Stimulated activated CD8-positive, alpha-beta memory T cell treated with anti-CD3 and anti-CD28 coated beads, Interleukin-7, amount 100 ng/mL, for 1 hour (primary cell): Measurements from ENCODE around the gene FBXL16.

Experiments used
- DNase-seq, 2 donors: peaks; one replicate each; pipeline ENCODE4 v3.0.0-alpha.2; 2020; ENCODE audit warnings: low read depth in 2 of 2

FBXL16 gene

DNA sequence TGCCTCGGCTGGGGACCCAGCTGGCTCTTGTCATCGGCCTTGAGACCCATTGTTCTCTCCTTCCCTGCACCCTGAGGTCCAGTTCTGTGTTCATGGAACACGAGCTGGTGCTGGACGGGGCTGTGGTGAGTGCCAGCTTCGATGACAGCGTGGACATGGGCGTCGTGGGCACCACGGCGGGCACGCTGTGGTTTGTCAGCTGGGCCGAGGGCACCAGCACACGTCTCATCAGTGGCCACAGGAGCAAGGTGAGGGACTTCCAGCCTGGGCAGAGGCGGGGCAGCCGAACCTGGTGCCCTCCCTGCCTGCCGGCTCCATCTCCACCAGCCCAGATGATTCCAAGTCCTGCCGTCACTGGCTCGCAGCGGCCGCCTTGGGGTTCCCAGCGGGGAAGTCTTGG is 43.0 kb downstream of the FBXL16 start:
- no peak for DNase-seq

DNA sequence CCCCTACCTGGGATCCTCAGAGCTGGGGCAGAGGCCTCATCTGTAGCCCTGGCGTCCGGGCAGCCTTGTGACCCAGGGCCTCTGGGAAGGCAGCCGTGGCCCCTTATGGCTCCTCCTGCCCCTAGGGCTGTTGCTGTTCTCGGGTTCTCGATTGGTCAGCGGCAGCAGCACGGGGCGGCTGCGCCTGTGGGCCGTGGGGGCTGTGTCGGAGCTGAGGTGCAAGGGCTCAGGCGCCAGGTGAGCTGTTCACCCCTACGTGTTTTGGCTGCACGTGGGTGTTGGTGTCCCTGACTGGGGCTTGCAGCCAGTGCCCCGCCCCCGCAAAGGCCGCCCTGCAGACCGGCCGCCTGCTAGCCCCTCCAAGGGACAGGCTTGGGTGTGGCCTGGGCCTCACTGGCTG is 43.5 kb downstream of the FBXL16 start:
- DNase-seq: no peak

DNA sequence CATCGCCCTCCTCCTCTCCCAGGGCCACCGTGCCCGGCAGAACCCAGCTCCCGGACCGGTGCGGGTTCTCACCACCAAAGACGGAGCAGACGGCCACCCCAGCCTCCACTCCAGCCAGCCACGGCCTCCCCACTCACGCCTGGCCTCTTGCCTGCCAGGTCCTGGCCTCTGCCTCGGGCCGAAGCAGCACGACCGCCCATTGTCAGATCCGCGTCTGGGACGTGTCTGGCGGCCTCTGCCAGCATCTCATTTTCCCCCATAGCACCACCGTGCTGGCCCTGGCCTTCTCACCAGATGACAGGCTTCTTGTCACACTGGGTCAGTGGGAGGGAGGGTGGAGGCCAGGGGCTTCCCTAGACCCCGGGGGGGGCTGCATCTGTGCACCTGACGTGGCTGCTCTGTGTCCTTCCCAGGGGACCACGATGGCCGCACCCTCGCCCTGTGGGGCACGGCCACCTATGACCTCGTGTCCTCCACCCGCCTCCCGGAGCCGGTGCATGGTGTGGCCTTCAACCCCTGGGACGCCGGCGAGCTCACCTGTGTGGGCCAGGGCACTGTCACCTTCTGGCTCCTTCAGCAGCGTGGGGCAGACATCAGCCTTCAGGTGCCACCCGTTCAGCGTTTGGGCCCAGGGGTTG is 44.3 kb downstream of the FBXL16 start:
- no peak for DNase-seq

DNA sequence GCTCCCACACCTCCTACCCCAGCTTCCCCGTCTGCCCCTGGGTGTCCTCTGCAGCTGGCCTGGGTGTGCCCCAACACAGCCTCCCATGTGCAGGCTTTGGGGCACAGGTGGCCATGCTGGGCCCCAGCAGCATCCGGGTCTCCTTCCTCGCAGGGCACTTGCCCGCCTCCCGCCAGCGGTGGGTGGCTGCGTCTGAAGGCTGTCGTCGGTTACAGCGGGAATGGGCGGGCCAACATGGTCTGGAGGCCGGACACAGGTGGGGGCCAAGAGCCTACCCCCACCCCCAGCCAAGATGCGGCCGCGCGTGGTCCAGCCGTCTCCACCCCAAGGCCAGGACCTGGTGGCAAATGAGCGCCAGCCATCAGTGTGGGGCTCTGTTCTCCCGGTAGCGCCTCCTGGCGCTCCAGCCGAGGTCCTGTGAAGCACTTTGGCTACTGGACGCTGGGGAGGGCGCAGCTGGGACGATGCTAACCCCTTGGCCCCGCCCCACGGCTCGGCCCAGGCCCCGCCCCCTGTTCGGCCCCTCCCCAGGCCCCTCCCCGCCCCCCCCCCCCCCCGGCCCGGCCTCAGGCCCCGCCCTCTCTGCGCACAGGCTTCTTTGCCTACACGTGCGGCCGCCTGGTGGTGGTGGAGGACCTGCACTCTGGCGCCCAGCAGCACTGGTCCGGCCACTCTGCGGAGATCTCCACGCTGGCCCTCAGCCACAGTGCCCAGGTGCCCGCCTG is 45.0 kb downstream of the FBXL16 start:
- peak in 1 of 2 donors; percentile 43 for DNase-seq

DNA sequence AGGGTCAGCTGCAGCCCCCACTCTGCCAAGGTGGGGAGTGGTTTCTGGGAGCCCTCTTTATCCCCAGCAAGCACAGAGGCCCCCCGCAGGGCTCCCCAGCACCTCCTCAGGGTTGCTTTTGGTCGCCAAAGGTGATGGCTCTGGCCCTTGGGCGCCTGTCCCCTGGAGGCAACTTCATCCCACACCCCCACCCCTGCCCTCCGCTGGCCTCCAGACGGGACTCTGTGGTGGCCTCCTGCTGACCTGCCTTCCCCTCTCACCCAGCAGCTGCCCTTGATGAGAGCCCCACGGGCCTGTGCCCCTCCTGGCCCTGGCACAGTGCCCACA is 45.5 kb downstream of the FBXL16 start:
- no peak for DNase-seq

DNA sequence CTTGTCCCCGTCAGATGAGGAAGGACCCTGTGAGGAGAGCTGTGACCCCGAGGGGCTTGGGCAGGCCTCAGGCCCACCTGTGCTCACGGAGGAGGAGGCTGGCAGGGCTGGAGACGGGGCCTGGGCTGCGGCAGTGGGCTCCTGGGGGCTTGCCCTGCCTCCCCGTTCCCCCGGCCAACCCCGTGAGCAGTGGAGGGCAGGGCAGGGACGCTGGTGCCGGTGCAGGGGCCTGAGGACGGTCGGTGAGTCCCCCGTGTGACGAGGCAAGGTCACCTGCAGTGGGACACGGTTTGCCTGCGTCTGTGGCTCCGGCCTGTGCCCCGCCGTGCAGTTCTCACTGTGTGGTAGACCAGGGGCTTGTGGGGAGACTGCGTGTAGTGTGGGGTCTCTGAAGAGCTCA is 46.0 kb downstream of the FBXL16 start:
- no peak for DNase-seq

DNA sequence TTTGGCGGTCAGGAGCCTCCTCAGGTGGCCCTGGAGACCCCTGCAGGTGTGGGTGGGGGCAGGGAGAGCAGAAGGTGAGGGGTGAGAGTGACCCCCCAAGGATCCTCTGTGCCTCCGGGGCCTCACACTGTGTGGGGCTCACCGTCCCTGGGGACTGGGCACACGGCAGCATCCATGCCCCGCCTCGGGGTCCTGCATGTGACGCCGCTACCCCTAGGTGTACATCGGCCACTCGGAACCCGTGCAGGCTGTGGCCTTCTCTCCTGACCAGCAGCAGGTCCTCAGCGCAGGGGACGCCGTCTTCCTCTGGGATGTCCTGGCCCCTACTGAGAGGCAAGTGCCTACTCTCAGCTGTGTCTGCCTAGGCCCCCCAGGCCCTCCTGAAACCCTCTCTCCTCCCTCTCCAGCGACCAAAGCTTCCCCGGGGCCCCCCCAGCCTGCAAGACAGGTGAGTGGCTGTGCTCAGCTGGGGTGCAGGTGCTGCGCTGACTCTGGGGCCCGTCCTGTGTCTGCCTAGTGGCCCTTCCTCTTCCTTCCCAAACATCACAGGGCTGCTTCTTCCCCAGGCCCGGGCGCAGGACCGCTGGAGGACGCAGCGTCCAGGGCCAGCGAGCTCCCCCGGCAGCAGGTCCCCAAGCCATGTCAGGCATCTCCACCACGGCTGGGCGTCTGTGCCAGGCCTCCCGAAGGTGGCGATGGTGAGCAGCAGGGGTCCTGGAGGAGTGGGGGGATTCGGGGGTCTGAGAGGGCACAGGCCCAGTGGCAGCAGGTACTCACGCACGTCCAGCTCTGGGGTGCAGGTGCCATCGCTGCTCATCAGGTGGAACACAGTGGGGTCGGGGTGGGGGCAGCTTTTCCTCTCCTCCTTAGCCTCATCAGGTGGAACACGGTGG is 46.7 kb downstream of the FBXL16 start:
- DNase-seq: no peak

DNA sequence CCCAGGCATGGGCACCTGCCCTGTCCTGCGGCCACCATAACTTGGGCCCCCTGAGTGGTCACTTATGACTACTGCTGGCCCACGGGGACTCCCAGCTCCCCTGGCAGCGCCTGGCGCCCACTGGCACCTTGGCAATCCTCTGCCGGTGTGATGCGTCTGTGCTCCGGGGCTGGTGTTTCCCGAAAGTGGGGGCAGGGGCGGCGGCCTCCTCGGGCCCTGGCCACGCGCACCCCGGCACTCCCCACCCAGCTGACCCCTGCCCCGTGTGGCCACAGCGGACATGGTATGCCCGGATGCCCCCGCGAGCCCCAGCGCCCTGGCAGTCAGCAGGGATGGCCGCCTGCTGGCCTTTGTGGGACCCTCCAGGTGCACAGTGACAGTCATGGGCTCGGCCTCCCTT is 48.1 kb downstream of the FBXL16 start:
- no peak for DNase-seq

DNA sequence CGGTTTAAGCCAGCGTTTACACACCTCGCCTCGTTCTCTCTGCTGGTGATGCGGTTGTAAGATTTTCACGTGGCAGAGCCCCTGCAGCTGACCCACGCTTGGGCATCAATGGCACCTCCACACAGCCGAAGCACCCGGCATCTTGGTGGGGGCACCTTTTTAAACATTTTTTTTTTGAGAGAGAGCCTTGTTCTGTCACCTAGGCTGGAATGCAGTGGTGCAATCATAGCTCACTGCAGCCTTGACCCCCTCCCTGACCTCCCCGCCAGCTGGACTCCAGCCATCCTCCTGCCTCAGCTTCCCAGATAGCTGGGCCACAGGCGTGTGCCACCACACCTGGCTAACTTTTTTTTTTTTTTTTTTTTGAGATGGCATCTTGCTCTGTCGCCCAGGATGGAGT is 51.6 kb downstream of the FBXL16 start:
- DNase-seq: no peak

DNA sequence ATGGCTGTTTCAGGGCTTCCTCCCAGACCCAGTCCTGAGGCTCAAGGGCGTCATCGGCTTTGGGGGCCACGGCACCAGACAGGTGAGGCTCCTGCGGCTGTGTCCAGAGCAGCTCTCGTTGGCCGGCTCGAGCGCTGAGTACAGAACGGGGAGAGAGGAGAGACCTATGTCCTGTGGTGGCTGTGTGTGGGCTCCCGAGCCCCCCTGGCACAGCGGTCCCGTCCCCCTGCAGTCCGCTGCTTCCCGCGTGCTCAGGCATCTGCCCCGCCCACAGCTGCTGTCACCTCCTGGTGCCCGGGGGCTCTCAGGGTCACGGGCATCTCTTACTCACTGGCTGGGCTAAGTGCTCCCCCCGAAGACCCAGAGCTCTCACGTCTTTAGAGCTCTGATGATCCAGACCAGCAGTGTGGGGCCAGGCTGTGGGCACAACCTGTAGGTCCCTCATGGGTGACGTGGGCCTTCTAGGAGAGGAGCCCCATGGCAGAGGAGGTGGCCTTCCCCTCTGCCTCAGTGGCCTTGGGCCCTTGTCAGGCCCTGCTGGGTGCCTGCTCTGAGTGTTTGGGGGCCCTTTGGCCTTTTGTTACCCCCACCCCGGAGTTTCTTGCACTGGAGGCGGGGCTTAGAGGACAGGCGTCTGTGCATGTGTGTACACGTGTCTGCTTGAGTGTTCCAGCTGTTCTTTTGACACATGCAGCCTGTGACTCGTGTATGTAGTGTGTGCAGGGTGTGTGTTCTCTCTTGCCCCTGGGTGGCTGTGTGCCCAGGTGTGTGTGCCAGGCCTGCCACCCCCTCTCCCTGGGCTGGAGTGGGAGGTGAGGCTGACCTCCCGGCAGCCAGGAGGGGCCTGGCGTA is 52.9 kb downstream of the FBXL16 start:
- DNase-seq: no peak

DNA sequence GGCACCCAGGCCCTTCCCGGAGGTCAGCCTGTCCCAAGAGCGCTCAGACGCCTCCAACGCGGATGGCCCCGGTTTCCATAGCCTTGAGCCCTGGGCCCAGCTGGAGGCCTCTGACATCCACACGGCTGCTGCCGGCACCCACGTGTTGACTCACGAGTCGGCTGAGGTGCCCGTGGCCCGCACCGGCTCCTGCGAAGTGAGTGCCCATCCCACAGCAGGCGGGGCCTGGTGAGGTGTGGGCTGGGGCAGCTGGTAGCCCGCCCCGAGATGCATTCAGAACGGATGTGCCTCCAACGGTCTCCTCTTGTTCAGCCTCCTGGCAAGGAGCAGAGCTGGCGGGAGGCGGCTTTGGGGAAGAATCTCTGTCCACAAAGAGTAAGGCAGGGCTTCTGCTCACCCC is 53.8 kb downstream of the FBXL16 start:
- DNase-seq: no peak

DNA sequence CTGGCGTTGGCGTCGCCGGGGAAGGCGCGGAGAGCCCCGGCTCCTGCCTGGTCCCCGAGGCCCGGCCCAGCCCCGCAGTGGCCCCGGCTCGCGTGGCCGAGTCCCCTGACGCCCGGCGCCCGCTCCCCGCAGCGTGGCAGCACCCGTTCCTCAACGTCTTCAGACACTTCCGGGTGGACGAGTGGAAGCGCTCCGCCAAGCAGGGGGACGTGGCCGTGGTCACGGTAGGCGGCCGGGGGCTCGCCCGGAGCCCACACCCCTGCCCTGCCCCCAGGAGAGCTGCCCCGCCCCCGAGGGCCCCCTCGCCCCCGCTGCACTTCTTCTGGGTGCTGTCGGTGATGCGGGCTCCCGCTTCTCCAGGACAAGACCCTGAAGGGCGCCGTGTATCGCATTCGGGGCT is 56.0 kb downstream of the FBXL16 start:
- DNase-seq: no peak

DNA sequence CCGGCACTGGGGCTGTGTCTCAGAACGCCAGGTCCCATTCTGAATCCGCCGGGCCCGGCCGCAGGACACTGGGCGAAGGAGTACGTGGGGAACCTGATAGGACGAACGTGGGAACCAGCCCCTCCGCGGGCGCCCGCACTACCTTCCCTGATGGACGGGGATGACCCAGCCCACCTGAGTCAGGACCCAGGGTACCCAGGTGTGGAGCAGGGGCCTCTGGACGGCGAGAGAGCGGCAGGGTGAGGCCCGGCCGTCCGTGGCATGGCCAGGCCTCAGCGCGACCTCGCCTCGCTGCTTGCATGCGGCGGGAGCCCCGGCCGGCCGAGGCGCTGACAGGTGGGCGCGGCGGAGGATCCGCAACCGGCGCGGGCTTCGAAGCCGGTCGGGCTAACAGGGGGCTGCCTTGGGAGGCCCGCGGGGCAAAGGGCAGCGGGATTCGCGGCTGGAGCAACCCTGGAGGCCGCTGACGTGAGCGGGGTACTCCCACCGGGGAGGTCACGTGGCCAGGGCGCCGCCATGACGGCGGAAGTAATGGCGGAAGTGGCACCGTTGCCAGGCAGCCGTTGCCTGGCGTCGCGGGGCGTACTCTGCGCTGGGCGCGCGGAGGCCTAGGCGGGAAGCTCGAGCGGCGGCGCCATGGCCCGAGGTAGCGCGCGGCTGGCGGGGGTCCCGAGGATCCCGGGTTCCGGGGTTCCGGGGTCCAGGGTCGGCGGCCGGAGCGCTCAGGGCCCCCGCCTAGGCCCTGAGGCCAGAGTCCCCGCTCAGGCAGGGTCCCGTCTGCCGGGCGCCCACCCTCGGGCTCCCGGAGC is 56.6 kb downstream of the FBXL16 start, which contains the start of gene WDR90:
WDR90 (plus strand) TSS at position 585 of the 809 bp plus-strand sequence; CDS start at position 637, 52 bp downstream.
- peak; percentile 82 to 85 for DNase-seq

DNA sequence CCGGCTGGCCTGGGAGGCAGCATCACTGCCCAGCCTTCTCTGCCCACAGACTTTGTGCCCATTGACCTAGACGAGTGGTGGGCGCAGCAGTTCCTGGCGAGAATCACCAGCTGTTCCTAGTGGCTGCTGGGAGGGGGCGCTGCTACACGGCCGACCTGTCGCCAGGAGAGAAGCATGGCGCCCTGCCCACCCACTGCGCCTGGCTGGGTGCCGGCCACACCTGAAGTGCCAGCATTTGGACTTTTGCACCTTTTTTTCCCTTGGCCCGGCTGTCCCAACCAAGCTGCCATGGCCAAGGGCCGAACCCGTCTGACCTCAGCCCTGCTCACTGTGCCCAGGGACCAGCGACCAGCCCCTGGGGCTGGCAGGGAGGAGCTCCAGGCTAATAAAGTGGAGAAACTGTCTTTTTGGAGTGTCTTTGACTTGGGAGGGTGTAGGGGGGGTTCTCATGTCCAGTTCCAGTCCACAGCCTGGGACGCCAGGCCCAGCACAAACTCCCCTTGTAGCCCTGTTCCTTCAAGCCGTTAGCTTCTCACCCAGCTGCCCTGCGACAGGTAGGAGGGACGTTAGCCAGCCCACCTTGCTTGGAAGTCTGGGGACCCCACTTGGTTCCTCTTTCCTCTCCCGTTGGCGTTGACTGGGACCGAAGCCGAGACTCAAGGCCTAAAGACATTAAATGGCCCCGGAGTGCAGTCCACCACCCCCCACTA is 57.4 kb downstream of the FBXL16 start:
- DNase-seq: no peak

DNA sequence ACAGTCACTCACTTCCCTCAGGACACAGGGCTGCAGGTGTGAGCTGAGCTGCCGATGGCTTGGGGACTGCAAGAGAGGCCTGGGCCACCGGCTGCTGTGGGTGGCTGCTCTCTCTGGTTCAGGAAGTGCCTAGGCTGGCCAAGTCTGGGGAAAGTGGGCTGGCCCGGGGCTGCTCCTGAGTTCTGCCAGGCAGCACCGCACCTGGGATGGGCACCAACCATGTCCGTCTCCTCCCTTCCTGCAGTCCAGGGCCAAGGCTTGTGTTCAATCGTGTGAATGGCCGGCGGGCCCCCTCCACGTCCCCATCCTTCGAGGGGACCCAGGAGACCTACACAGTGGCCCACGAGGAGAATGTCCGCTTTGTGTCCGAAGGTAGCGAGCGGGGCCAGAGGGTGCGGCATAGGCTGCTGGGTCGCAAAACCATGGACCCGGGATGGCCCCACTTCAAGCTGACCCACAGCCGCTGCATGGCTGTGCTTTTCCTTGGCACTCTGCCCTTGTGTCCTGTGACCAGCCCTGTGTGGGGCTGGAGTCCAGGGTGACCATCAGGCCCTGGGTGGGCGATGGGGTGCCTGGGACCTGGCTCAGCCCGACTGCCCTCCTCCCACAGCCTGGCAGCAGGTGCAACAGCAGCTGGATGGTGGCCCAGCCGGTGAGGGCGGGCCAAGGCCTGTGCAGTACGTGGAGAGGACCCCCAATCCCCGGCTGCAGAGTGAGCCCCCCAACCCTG is 58.3 kb downstream of the FBXL16 start:
- no peak for DNase-seq

DNA sequence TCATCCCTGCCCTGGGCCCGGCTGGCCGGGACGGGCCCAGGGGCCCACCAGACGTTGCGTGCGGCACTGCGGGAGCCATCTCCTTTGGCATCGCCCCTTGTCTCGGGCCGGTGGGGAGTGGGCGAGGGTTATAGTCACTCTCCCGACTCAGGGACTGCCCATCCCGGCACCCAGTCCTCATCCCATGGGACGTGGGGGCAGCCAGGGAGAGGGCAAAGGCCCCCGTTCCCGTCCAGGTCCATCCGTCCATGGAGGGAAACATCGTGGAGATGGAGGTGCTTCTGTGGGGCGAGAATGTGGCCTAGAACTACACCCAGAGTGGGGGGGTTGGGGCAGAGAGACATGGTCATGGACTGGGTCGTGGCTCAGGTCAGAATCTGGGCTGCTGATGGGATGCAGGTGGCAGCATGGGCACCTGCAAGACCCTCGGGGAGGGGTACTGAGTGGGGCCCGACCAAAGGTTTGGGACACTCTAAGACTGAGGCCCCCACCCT is 58.9 kb downstream of the FBXL16 start:
- no peak for DNase-seq

DNA sequence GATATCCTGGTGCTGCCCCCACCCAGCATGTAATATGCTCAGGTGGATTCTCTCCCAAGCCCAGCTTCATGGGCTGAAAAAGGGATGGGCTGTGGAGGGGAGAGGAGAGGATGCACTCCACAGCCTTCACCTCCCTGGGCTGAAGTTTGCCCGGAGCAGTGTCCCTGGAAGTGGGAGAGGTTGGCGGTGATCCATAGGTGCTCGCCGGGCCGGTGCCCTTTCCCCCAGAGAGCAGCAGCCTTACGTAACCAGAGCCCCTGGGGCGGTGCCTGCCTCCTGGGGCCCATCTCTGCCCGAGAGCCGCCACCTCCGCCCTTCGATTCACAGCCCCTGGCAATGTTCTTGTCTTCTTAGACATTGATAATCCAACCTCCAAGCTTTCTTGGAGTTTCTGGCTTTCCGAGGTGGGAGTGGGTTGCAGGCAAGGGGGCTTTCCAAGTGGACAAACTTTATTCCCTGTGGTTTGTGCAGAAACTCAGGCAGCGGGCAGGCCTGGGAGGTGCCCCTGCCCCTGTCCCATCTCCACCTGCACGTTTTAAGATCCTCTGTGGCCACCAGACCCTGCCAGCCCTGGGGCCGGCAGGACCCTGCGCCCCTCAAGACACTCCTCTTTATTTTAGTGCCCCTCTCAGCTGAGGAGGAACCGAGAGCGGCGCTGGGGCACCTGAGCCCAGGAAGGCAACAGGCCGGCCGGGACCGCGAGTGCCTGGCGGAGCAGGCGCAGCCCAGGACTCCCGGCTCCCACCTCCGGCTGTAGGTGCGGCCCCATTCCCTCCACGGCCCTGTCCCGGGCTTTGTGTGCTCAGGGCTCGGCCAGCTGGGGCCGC is 59.5 kb downstream of the FBXL16 start:
- no peak for DNase-seq

DNA sequence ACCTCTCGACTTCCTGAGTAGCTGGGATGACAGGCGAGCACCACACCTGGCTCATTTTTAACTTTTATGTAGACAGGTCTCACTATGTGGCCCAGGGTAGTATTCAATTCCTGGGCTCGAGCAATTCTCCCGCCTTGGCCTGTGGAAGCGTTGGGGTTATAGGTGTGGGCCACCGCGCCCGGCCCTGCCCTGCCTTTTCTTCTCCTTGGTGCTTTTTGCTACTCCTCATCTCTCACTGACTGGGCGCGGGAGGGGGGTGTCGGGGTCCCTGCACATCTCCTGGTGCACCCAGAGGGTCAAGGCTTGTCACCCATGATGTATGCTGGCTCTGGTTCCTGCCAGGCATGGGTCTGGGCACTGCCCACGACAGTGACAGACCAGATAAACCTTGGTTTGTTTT is 61.0 kb downstream of the FBXL16 start:
- no peak for DNase-seq

DNA sequence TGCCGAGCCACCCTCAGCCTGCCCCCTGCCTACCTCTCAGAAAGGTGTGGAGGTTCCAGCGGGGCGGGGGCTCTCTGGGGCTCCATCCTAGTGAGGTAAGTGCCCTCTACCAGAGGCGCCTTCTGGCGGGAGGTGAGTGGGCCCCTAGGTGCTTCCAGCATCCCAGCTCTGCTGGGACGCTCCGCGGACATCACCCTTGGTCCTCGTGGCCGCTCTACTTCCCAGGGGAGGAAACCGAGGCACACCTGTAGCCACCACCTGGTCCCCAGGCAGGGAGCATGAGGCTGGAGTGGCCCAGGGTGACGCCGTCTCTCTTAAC is 62.6 kb downstream of the FBXL16 start:
- no peak for DNase-seq
